ENCODE results near the gene AMIGO1.
"Not testable (repeated sequence)": the region's sequence is repeated elsewhere in the genome, so short reads cannot be mapped to it uniquely, and the experiment has no call there.

AMIGO1 gene

GRCh38 chr1:109482791-109483671 is 26.5 kb downstream of the AMIGO1 start:
- DNase-seq = peak; percentile 35

GRCh38 chr1:109482242-109482641 is 27.3 kb downstream of the AMIGO1 start:
- DNase-seq = no peak

DNA sequence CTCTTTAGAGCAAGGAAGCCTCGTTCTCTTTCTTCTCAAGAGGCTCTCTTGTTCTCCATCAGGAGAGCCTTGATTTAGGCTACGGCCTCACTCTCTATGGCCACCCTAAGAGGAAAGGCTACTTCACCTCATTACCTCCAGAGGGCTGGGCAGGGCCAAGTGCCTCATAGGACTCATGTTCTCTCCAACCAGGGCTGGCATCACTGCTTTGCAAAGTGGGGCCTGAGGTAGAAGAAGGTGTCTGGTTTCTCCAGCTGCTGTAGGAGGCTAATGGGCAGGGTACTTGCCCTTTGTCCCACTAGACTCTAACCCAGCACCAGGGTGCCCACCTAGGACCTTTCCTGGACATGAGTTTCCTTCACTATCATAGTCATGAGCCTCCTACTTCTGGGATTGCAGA is 27.9 kb downstream of the AMIGO1 start:
- DNase-seq = no peak

DNA sequence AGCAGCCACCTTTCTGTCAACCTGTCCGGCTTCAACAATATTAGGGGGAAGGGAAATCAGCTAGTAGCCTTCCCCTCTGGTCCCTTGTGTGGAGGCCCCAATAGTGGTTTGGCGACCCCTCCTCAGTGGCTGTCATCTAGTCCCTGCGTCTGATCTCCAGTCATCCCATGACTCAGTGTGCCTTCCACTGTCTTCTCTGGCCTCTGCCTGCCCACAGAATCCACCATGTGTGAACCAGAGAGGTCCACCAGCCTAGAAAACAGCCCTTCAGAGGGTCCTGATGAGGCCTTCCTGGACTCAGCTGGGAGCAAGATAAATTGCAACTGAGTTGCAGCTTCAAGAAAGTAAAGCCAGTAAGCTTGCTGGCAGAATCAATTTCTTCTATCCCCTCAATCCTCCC is 29.6 kb downstream of the AMIGO1 start:
- no peak for DNase-seq

DNA sequence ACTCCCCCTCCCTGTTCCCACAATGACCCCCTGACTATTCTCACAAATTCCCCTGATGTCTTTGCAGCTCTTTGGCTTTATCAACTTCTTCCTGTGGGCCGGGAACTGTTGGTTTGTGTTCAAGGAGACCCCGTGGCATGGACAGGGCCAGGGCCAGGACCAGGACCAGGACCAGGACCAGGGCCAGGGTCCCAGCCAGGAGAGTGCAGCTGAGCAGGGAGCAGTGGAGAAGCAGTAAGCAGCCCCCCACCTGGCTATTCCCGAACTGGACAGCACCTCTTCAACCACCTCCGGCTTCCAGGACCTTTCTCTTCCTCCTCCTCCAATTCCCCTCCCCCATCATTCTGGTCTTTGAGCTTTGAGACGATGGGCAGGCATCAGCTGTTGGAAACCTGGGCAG is 30.2 kb downstream of the AMIGO1 start:
- no peak for DNase-seq

DNA sequence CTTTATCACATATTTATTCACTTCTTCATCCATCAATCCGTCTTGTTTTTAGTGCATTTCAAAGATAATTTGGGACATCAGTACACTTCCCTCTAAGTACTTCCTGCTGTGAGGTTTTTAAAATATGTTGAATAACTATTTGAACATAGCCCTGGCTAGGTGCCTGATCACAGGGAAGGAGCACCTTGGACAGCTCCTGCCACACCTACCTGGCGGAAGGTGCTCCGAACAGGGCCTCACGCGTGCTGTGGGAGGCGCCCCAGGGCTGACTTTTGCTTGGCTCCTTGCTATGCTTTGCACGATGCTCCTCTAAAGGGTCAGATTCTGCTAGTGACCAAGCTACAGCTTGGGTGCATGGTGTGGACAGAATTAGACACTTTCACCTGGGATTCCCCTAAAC is 30.7 kb downstream of the AMIGO1 start:
- DNase-seq = no peak

DNA sequence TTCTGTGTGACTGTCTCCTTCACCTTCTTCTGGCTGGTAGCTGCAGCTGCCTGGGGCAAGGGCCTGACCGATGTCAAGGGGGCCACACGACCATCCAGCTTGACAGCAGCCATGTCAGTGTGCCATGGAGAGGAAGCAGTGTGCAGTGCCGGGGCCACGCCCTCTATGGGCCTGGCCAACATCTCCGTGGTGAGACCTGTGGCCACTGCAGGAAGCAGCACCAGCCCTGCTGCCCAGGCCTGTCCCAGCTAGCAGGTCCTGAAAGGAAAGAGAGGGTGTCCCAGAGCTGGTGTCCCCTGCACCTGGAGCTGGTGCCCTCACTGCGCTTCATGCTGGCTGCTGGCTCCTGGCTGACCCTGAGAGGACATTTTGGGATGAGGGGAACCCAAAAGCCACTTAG is 31.7 kb downstream of the AMIGO1 start:
- no peak for DNase-seq

DNA sequence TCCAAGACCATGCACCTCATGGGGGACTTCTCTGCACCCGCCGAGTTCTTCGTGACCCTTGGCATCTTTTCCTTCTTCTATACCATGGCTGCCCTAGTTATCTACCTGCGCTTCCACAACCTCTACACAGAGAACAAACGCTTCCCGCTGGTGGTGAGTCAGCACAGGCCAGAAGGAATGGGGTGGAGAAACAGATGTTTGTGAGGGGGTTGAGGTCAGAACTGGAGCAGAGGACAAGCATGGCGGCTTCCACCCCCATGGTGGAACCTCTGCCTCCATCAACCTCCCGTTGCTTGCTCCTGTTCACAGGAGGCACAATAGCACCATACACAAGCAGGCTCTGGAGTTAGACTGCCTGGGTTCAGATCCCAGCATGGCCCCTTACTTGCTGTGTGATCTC is 32.7 kb downstream of the AMIGO1 start:
- DNase-seq = no peak

DNA sequence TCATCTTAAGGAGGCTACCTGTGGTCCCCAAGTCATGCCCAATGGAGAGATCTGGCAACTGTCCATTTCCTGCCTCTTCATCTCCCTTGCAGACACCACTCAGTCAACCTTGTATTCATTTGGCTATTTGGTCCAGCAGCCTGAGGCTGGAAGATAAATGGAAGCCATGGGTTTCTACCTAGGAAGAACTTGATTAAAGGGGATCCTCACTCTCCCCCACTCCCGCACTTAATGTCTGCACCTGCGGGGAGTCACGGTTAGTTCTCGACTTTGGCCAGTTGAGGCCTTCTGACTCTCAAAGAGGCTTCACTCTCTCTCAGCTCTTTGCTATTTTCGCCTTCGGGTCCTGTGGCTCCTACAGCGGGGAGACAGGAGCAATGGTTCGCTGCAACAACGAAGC is 34.3 kb downstream of the AMIGO1 start:
- DNase-seq = no peak

DNA sequence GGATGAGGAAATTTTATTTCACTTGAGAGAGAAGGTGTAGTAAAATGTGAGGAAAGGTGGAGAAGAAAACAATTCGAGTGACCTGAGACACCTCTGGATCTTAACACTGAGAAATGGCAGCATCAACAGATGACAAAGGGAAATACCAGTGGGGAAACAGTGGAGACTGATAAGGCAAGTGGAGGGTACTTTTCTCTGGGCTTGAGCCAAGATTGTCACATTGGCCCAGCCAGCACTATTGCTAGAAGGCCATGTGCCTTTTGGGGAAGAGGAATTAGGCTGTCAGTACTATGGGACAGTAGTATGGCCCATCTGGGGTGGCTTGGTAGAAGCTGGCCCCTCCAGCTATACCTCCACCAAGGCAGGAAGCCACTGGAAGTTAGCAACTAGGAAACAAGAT is 34.8 kb downstream of the AMIGO1 start:
- DNase-seq = no peak

GRCh38 chr1:109473284-109474057 is 36.1 kb downstream of the AMIGO1 start:
- not testable (repeated sequence) for DNase-seq

DNA sequence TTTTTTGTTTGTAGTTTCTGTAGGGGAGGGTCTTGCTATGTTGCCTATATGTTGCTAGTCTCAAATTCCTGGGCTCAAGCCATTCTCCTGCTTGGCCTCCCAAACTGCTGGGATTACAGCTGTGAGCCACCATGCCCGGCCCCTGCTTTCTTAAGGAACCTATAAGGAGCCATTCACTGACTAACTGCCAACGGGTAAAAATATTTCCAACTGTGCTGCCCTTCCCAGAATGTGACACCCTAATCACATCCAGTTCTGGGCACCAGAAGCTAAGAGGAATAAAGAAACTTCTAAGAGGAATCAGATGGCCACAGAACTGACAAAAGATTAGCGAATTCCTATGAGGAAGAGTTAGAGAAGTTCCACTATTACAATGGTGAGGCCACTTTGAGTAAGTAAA is 36.7 kb downstream of the AMIGO1 start:
- DNase-seq = no peak

- no peak for DNase-seq
Measured at GRCh38 chr1:109470245-109470644, 39.3 kb downstream of the AMIGO1 start.

- no peak for DNase-seq
Measured at GRCh38 chr1:109468903-109469302, 40.6 kb downstream of the AMIGO1 start.

DNA sequence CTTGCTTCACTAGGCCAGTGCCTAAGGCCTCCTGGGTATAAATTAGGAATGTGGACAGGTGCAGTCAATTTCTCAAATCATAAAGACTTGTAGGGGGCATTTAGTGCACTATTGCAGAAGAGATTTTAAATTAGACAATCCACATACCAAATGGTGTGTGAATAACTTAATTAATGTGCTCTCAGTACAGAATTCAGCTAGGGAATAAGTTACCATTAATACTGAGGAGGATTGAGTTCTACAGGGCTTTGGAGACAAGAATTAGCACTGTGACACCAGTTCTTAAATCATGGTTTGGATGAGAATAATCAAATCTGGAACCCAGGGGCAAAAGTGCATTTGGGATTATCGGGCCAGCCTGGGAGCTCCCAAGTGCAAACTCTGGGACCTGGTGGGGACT is 41.5 kb downstream of the AMIGO1 start:
- DNase-seq = no peak

GRCh38 chr1:109467301-109467777 is 42.2 kb downstream of the AMIGO1 start:
- no peak for DNase-seq

DNA sequence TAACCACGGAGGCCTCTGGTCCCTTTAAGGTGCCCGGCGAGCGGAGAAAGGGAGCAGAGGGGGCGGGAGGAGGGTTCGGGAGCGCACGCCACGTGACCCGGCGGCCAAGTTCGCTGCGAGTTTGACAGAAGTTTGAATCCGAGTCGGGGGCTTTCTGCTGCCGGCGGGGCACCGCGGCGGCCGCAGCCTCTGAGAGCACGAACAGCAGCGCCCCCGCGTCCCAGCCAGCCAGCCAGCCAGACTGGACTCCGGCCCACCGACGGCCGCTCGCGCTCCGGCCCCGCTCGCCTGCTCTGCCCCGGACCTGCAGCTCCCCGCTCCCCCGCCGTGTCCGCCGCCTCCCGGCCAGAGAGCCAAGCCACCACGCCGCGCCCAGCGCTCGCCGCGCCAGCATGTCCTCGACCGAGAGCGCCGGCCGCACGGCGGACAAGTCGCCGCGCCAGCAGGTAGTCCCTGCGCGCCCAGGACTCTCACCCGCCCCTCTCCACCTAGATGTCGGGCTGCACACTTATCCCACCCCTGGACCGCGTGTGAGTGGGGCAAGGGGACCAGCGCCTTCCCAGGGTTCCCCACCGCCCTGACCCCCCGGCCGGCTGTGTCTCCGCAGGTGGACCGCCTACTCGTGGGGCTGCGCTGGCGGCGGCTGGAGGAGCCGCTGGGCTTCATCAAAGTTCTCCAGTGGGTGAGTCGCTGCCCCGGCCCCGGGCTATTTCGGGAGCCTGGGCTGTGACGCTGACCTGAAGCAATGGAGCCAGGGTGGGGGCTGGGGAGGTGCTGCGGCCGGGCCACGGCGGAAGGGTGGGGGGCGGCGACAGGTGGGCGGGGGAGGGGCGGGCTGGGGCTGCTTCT is 42.9 kb downstream of the AMIGO1 start, which contains the start of gene SYPL2:
Gene SYPL2, plus strand, starts transcription at position 95 of the 849 bp plus-strand sequence. Its CDS starts 298 bp downstream, at position 393.
- no peak for DNase-seq

DNA sequence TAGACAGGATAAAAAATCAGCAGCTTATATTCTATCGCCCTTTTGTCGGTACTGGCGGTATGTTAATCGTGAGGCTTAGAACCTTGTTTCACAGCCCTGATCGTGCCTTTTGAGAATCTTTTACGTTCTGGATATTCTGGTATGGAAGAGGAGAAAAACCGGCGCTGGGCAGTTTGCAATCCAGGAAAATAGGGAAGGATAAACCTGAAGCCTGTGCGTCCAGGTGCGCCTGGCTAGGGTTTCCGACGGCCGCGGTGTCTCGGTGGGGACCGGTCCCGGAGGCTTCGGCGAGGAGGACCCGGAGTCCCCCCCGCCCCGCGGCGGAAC is 43.4 kb downstream of the AMIGO1 start:
- DNase-seq = no peak

- DNase-seq = no peak
Measured at GRCh38 chr1:109457819-109458218, 51.7 kb downstream of the AMIGO1 start.

GRCh38 chr1:109454497-109455133 is 54.9 kb downstream of the AMIGO1 start:
- DNase-seq = no peak

All from activated gamma-delta T cell (primary cell).